Hematopoietic multipotent progenitor cell treated with erythropoietin and hydrocortisone succinate and interleukin-3 and kit ligand, for 17 days (in vitro differentiated cells): Measurements from ENCODE around the gene EXOC4.

Experiments used
- DNase-seq: peaks from one replicate; pipeline ENCODE4 v3.0.0-alpha.2; 2015; ENCODE audit warnings: low spot score

The EXOC4 gene

DNA sequence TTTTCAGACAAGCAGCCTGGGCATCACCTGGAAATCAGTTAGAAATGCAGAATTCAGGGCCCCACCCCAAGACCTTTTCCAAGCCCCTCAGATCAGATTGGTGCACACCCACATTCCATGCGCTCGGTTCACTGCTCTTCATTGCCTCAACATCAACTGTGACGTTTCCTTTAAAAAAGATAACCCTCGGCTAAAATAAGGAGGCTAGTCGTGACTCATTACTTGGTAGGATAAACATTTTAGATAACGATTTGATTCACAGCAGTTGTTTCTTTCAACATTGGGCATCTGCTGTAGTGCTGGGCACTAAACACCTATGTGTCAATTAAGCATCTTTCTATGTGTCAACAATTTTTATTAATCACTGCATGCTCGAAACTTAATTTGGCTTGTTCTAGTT is 683.2 kb downstream of the EXOC4 start:
- DNase-seq = no peak

DNA sequence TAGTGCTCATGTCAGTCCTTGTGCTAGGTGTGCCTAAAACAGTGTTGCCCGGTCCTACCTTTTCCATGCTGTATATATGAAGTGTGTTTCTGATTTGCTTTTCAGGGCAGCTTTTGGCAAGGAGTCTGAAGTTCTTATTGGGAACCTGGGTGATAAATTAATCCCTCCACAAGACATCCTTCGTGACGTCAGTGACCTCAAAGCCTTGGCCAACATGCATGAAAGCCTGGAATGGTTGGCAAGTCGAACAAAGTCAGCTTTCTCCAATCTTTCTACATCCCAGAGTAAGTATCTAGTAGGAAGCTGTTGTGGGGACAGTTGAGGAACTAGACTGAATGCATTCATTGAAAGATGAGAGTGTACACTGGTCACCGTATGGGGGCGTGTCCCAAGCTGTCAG is 684.9 kb downstream of the EXOC4 start:
- DNase-seq = no peak

DNA sequence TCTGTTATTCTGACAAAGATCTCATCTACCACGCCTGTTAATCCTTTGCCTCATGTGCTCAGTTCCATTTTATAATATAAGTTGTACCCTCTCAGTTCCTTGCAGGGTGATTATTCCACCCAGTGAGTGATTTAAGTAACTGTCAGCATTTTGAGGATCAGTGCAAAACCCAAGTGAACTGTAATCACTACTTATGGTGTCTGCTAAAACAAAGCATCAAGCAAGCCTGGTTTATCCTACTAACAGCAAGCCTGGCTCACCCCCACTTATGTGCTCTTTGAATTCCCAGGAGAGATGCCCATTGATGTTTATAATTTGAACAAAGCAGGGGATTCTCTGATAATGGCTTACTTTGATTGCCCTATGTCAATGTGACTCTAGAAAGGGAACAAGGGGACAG is 687.5 kb downstream of the EXOC4 start:
- no peak for DNase-seq

DNA sequence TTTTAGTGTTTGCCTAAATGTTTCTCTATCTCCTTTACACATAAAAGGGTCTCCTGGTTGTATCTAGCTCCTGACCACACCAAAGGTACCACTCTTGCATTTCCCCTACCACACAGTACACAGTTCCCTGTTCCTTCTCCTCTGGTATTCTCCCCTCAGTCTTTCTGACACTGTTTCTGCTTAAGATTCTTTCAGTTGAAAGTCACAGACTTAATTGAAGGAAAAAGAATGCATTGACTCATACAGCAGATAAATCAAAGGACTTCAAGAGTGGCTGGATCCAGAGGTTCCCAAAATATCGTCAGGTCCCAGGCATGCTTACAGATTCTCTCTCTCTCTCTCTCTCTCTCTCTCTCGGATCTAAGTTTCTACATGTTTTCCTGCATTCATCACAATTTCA is 688.6 kb downstream of the EXOC4 start:
- DNase-seq = no peak

DNA sequence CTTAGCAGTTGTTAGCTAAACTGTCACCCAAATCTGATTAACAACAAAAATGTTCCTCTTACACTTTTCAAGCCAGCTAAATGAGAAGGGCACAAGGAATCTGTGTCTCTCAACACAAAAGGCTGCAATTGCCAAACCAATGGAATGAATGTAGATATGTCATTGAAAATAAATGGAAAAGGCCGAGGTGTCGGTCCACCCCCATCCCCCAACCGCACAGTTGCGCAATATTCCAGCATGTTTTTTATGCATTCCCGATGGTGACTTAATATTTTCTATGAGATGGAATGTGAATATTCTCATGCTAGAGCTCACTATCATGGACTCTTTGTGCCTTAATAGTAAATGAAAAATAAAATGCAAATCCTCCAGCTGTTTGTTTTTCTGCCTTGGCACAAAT is 692.6 kb downstream of the EXOC4 start:
- no peak for DNase-seq

DNA sequence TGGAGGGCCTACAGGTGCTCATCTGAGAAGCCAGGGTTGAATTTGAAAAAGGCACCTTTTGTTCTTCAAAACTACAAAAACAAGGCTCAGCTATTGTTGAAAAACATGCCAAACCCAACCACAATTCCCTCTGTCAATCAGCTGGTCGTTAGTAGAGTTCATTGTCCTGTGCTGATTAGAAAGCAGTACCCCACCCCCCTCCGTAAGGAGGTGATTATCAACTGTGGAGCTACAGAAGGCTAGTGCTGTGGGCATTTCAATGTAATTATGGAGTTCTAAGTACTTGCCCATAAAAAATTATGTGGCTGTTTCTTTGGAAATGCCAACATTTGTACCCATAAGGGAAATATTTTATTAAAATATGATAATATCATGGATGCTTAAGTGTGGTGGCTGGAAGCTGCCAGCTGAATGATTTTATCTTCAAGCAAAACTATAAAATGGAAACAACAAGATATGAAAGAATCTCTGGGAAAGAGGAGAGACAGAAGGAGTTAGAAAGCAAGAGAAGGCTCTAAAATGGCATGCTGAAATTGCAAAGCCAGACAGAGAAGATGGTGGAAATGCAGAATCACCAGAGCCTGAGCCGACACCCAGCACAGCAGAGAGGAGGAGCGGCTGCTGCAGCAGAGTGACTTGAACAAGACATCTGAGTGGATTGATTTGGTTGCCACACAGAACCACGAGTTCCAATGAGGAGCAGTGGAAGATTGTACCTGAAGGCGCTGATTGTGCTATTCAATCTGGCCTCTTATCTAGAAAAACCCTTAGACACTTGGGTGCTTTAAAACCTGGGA is 694.8 kb downstream of the EXOC4 start:
- DNase-seq = no peak

DNA sequence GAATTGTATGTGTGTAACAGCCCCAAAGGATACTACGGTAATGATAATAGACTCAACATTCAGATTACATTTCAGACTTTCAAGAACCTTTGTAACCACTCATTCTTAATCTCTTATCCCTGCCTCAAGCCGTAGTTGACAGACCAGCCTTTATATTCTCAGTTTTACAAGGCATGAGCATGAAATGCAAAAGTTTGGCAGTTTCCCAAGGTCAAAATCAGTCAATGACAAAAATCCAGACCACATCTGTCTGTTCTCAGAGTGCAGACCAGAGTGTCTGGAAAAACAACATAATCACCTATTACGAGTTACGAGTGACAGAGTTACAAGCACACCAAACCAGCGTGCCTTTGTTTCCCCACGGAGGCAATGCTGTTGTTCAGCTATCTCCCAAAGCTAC is 695.7 kb downstream of the EXOC4 start:
- DNase-seq = no peak

DNA sequence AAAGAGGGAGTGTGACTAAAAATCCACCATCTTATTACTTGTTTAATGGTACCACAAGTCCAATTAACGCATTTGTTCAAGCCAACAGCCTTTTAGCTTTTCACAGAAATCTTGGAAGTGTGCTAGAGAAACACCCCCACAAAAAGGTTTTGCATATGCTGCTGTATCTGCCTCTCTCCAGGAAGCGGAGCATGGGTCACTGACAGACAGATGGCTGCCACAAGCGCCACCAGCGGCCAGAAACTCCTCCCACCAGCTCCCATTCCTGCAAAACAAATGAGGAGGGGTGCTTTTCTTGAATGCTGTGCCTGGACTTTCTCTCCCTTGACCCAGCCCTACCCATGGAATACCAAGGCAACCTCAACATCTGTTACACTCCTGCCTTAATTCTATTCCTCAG is 698.0 kb downstream of the EXOC4 start:
- DNase-seq = no peak

DNA sequence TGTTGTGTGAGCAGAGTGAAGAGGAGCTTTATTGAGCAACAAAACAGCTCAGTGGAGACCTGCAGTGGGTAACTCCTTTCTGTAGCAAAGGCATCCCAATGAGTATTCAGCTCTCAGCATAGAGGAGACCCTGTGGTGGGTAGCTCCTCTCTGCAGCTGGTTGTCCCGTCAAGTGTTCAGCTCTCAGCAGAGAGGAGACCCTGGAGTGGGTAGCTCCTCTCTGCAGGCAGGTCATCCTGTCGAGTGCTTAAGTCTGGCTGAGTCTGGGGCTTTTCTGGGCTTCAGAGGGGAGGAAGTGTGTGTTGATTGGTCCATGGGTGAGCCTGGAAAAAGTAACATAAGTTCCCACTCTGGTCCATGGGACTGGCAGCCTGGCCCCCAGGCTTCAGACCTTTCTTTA is 702.3 kb downstream of the EXOC4 start:
- no peak for DNase-seq

DNA sequence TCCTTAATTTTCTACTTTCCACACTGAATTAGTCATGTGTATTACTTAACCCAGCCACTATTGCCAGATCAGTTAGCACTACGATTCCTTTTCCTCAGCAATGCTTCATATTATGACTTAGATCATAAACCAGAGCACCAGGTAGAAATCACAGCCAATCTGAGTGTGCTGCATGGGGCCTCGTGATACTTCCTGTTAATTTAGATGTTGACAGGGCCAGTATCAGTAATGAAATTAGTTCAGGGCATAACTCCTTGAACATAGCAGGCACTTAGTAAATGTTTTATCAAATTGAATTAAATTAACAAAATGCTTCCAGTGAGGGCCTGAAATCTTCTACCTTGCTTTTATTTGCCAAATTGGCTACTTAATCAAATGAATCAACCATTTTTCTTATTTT is 705.0 kb downstream of the EXOC4 start:
- no peak for DNase-seq

DNA sequence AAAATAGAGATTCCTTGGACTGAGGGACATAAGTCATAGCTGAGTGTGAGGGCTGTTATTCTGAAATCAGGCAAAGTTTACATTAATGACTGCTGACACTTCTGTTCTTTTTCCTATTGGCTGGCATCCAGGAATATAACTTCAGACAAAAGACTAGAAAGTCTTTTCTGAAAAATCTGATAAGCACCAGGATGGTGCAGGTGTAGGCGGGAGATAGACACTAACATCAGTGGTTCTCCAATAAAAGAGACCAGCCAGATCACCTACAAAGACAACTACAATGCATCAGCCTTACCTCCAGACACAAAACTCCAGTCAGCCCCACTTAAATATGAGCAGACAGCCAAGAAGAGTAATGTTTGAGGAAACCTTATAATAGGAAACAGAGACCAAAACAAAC is 705.9 kb downstream of the EXOC4 start:
- DNase-seq = no peak

DNA sequence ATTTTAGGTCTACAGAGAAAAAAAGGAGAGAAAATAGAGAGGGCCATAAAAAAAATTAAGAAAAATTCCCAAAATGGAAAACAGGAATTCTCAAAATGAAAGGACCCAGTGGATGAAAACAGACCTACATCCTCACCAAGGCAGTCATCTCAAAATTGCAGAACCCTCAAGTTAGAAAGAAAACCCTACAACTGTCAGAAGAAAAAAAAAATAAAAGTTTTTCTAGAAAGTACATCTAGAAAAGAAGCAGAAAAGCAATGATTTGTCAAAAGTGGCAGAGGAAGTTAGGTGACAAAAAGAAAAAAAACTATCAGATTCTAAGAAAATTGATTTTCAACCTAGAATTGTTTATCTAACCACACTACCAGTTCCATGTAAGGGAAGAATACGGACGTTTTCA is 706.6 kb downstream of the EXOC4 start:
- no peak for DNase-seq

DNA sequence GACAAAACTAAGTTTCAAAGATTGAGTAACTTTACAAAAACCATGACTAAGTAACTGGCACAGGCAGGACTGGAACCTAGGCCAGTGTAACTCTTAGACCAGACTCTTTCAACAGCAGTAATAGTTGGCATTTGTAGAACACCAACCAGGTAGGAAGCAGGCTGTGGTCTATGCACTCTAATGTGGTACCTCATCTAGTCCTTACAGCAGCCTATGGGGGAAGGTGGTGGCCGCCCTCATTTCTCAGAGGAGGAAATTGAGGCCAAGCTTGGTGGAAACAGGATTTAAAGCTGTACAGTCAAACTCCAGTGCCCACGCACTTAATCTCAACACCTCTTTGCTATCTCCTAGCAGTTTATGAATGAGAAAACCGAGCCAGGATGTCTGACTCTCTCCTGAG is 708.8 kb downstream of the EXOC4 start:
- no peak for DNase-seq

DNA sequence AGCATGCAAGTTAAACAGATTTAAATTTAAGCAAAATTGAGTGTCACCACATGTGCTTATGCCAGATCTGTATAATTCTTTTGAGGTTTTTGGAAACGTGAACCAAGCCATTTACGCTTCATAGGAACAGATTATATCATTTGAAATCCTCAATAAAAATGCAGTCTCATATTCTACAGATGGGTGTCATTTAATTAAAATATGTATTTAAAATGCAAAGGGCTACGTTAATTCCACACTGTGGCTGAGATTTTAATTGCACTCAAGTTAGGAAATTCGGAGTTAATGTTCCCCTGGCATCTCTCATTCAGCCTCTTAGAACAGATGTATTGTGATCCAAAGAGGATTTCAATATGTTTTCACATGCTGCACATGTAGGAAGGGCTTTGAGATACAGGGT is 709.8 kb downstream of the EXOC4 start:
- DNase-seq = no peak

DNA sequence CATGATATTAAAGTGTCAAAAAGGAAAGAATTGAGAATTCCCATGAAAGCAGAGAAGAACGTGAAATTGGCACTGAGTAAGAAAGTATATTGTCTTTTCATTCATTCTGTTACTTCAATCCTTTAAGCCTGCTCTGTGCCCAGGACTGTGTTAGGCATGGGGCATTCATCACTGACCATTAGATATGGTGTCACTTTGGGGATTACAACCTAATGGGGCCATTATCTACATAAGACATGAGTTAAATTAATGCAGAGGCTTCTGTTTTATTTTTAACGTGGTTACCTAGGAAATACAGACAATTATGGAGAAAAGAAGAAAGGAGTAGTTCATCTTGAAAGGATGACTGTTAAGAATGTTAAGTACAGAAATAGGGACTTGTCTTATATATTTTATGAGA is 710.8 kb downstream of the EXOC4 start:
- DNase-seq = no peak

DNA sequence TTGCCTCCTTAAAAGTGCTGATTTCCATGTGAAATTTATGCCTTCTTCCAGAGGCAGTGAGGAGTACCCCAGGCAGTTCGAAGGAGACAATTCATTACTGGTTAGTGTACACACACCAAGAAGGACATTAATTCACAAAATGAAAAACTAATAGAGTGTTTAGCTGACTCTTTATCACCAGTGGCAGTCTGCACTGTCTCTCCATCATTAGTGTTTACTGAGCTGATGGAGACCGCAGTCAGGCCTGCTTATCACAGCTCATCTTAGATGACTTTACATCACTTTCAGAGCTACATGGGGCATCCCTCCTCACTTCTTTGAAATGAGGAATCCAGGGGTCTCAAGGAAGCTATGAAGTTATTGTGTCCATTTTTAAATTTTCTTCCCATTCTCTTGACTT is 718.7 kb downstream of the EXOC4 start:
- no peak for DNase-seq

DNA sequence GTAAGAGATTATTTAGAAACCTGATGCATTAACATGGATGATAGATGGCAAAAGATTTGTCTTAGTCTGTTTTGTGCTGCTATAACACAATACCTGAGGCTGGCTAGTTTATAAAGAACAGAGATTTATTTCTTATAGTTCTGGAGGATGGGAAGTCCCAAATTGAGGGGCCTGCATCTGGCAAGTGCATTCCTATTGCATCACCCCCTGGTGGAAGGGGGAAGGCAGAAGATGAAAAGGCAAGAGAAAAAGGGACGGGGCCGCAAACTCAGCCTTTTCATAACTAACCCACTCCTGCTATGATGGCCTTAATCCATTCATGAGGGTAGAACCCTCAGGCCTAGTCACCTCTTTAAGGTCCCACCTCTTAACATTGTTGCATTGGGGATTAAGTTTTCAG is 720.8 kb downstream of the EXOC4 start:
- DNase-seq = no peak

DNA sequence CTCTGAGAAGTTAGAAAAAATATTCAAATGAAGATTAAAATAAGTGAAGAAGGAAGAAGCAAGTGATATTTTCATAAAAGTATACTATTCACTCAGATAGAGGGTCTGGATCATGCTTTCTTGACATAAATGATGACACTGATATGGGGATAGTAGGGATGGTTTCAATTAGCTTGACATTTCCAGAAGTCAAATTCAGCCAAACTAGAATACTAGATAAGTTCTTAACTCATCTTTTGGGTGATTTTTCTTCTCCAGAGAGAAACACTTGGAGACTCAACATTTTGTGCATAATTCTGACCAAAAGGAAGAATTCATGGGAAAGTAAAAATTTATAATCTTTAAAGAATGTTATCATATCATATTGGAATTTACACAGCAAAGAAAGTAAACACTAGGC is 722.3 kb downstream of the EXOC4 start:
- DNase-seq = no peak

DNA sequence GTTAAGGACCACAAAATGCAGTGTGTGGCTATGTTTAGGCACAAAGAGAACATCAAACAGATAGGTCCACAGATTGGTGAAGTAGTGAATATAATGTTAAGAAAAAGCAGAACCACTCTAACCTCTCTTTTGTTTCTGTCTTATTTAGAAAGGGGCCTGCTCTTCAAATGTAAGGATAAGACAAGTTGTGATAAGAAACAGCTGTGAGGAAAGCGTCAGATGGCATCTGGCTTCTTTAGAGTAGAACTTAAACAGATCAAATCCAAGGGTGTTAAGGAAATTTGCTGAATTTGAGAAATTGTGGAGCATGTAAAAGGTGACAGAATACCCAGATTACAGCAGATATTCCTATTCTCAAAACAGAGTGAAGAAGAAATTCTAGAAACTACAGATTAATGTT is 723.3 kb downstream of the EXOC4 start:
- DNase-seq = no peak

DNA sequence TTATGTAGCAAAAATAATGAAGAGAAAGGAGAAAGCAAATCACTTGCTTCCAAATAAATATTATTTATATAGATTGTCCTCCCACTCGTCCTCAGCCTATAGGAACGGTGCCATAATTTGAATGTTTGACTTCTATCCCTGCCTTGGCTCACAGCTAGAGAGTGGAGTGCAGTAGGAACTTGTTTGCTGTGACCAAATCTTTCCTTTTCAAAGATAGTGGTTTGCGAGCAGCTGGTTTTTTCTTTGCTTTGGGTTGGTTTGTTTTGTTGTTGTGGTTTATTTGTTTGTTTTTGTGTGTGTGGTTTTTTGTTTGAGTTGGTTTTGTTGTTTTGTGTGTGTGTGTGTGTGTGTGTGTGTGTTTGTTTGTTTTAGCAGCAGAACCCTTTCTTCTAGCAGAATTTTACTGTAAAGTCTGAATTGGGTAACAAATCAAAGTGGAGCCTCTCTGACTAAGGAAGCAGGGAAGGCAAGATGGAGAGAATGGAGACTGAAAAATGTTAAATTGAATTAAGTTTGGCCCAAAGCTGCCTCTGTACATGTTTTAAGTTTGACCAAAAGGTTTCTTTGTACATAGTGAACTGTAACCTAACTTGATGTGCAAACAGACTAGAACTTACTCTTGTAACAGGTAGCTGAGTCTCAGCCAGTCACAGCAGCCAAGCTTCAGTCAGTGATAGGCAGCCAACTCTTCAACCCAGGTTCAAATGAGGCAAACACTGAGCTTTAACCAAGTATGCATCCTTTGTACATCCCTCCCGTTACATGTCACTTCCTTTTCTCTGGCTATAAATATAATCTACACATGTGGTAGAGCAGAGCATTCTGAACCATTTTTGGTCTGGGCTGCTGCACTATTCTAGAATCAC is 724.8 kb downstream of the EXOC4 start:
- no peak for DNase-seq

DNA sequence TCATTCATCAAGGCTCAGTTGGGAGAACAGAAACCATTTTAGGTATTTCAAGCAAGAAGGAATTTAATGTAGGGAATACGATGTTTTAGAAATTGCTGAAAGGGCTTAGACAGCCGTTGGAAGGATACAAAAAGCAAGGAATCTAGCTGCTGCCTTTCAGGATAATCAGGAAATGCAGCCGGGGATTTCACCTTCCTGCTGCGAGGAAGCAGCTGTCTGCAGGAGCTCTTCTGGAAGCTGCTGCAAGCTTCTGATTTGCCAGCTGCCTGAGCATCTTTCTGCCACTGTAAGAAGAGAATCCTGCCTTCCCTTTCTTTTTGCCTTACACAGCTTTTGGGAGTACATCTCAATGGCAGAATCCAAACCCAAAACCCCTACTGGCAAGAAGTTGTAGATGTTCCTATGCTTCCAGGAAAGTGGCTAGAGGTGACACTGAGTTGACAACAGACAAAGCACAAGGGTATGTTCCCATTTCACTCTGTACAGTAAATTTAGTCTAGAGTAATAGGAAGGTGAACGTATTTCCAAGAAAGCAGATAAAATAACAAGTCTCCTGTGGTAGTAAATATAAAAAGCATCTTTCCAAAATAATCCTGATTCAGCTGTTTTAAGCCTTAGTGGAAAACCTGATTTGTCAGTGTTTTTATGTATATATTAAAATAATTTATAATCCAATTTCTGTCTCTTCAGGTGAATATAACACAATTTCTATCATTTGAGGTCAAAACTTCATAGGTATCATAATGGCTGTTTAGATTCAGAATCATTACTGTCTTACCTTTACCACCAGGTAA is 725.8 kb downstream of the EXOC4 start:
- DNase-seq = no peak

DNA sequence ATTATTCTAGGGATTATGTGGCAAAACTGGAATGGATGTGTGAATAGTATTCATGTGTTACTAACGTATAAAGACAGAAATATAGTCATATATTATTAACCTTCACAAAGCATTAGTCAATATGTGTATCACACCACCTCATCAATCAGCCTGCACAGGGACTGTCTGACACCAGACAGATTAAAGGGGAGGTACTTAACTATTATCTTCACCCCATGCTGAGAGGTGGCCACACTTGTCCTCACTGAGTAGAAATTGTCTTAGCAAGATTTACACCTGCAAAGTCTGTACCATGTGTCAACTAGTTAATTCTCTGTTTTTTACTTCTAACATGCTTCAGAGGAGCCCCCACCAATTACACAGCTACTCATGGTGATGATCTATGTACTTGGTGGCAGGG is 727.9 kb downstream of the EXOC4 start:
- no peak for DNase-seq
